Ascending aorta (tissue), 2 donors: ENCODE measurements around the gene GPR17. TPM values are rescaled to one million over a fixed set of nuclear protein-coding genes. Genes with fewer than 3 reads are reported as not detected.

ENCODE experiments used
- DNase-seq, 2 donors: peaks; one replicate each; pipeline ENCODE4 v3.0.0-alpha.2; 2019; ENCODE audit warnings: low spot score in 2 of 2
- H3K27ac ChIP-seq, 2 donors: fragments of 200-600 bp; sonication (generic); one replicate each; pipeline ENCODE4 v1.5.1; 2016 to 2017; ENCODE audit warnings: mild to moderate bottlenecking in 1 of 2
- H3K27me3 ChIP-seq: fragments of 200-600 bp; sonication (generic); one replicate; pipeline ENCODE4 v1.5.1; 2017
- H3K36me3 ChIP-seq, 2 donors: fragments of 200-600 bp; sonication (generic); one replicate each; pipeline ENCODE4 v1.5.1; 2016
- H3K4me1 ChIP-seq, 2 donors: fragments of 200-600 bp; sonication (generic); one replicate each; pipeline ENCODE4 v1.5.1; 2016 to 2017; ENCODE audit warnings: mild to moderate bottlenecking in 1 of 2
- H3K4me3 ChIP-seq, 2 donors: fragments of 200-600 bp; sonication (generic); one replicate each; pipeline ENCODE4 v1.5.1; 2016 to 2017; ENCODE audit warnings: mild to moderate bottlenecking in 1 of 2
- H3K9me3 ChIP-seq, 2 donors: fragments of 200-600 bp; sonication (generic); one replicate each; pipeline ENCODE4 v1.5.1; 2016
- CTCF ChIP-seq, 3 experiments: fragments of 200-600 bp in 2 of 3; fragments of 450-650 bp in 1 of 3; sonication (generic) in 2 of 3; IDR thresholded peaks; one replicate each; pipeline ENCODE4 v1.5.1; 2016 to 2019; ENCODE audit warnings: antibody characterized with exemption in 3 of 3, mild to moderate bottlenecking in 1 of 3, moderate library complexity in 1 of 3
- intact Hi-C: fragments of 100-400 bp; cut with DNase I; formaldehyde crosslinking; loops from one replicate; pipeline ENCODE4 v1.15.1; 2023
- total RNA-seq: library from RNA; depleted of rRNA; stranded (reverse); fragments of >200 nt; gene quantifications from one replicate; pipeline ENCODE4 v1.1.0, GENCODE V29; 2016

The GPR17 gene
- total RNA-seq, 1 donor from 2014 or later = not detected

DNA sequence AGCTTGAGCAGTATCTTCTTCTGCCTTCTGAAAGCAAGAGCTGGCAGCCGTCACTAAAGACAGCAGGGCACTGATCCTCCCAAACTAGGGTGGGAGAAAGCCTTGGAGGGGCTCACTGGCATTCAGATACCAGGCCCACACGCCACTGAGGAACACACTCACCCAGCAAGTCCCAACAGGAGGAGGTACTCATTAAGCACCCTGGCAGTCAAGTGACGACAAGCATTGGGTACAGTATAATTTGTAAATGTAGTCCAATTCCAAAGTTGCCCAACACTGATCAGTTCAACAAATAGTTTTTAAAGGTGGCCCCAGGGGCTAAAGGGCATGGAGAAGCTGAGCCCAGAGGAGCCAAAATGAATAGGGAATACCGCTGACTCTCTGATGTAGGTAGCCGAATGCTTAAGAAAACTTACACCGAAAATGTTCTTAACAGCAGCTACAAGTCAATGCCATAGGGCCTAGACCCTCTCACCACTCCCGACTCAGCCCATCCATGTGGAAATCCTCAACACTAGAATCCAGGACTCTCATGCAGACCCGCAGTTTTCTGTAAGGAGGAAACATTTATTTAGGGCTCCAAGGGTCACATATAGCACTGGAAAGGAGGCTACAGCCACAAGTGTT, 19.4 kb downstream of the GPR17 start:
- no peak for TF ChIP-seq CTCF (IDR thresholded peaks at IDR 0.05)
- Histone ChIP-seq H3K9me3 (no peaks in the 10 kb centered on the region), H3K4me1 (peaks cover 27 to 64% of the 10 kb centered on the region in 2 donors), H3K27ac (peak overlapping the region; percentile 58 to 73), H3K27me3 (no peaks in the 10 kb centered on the region), H3K4me3 (peak overlapping the region in 1 of 2 donors; percentile 60), H3K36me3 (no peaks in the 10 kb centered on the region)
- DNase-seq = no peak
- intact Hi-C loops = no loop called here

DNA sequence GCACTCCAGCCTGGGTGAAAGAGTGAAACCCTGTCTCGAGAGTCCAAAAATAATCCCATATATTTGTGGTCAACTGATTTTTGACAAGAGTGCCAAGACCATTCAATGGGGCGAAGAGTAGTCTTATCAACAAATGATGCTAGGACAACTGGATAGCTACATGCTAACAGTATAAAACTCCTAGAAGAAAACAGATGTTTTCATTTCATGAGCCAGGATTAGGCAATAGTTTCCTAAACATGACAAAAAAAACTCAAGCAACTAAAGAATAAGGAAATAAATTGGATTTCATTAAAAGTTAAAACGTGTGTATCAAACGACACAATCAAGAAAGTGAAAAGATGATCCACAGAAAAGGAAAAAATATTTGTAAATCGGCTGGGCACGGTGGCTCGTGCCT, 23.1 kb downstream of the GPR17 start:
- Histone ChIP-seq H3K36me3 (no peaks in the 10 kb centered on the region), H3K9me3 (no peaks in the 10 kb centered on the region), H3K27ac (peak overlapping the region; percentile 50 to 60), H3K27me3 (no peaks in the 10 kb centered on the region), H3K4me1 (peaks cover 3 to 46% of the 10 kb centered on the region in 2 donors), H3K4me3 (no peak overlapping the region)
- intact Hi-C loops = no loop called here
- DNase-seq = no peak
- no peak for TF ChIP-seq CTCF (IDR thresholded peaks at IDR 0.05)

DNA sequence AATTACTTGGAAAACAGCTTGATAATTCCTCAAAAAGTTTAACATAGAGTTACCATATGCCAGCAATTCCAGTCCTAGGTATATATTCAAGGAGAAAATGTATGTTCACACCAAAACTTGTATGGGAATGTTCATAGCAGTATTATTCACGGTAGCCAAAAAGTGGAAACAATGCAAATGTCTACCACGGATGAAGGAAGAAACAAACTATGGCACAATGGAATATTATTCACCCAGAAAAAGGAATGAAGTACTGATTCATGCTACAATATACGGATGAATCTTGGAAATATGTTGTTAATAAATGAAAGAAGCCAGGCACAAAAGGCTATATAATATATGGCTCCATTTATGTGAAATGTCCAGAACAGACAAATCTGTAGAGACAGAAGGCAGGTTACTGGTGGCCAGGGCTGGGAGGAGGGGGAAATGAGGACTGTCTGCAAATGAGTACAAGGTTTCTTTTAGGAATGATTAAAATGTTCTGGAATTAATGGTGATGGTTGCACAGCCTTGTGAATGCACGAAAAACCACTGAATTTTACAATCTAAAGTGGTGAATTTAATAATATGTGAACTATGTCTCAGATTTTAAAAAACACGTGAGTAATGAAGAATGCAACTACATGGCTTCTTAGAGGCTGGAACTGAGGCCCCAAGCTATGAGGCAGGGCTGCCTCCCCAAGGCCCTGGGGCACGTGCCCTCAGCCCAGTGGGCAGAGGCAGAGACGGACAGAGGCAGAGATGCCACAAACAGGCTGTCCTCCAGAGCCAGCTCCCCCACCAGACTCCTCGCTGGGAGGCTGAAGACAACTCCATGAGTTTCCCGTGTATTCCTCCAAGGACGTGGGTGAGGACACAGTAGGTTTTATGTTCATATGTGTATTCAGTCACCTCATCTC, 24.4 kb downstream of the GPR17 start:
- no peaks in the 10 kb centered on the region for H3K9me3 ChIP-seq
- H3K4me1 ChIP-seq = peaks cover 2 to 39% of the 10 kb centered on the region in 2 donors
- no peak for DNase-seq
- no peaks in the 10 kb centered on the region for H3K27me3 ChIP-seq
- no peaks in the 10 kb centered on the region for H3K36me3 ChIP-seq
- TF ChIP-seq CTCF (IDR thresholded peaks at IDR 0.05) = no peak
- no peak overlapping the region for H3K4me3 ChIP-seq
- peak overlapping the region; percentile 35 to 89 for H3K27ac ChIP-seq
- intact Hi-C loops = loop anchor here (5.0 to 10.0 kb wide), 2 partner anchors 33 to 286 kb away; partner anchors contain the start of gene MAP3K2

GRCh38 chr2:127670957-127671290, 25.0 kb downstream of the GPR17 start:
- peaks cover 0 to 33% of the 10 kb centered on the region in 2 donors for H3K4me1 ChIP-seq
- DNase-seq = peak in 1 of 2 donors; percentile 60
- no peak for TF ChIP-seq CTCF (IDR thresholded peaks at IDR 0.05)
- peak overlapping the region; percentile 35 to 89 for H3K27ac ChIP-seq
- H3K27me3 ChIP-seq = no peaks in the 10 kb centered on the region
- no peaks in the 10 kb centered on the region for H3K36me3 ChIP-seq
- intact Hi-C loops = loop anchor here (5.0 to 10.0 kb wide), 2 partner anchors 34 to 286 kb away; partner anchors contain the start of gene MAP3K2
- no peak overlapping the region for H3K4me3 ChIP-seq
- no peaks in the 10 kb centered on the region for H3K9me3 ChIP-seq

DNA sequence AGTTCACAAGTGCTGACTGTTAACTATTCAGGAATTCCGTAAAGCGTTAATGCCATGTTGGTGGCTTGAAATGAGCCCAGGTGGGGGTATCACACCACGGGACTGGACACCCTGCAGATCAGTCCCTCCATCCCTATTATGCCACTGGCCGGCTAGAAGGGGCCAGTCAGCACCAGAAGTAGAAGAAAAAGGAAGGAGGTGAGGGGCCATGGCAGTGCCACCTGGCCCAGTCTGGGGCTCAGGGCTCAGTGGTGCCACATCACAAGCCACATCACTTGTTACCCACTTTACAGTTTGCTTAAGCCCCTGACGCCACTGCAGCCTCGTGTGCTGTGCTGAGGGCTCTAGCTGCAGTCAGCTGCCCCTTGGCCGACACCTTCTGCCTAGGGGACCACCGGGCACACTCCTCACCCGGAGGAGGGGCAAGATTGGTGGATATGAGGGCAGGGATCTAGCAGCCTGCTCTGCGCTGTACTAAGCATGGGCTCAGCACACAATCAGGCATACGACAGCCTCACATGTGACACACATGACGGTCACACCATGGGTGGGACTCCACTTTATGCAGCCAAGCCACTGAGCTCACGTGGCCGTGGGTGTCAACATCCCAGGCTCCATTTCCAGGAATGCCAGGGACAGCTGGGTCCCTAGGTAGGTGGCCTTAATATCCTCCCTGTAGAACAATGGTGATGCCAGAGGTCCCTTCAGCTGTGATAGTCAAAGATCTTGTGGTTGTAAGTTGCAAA, 25.8 kb downstream of the GPR17 start:
- no peaks in the 10 kb centered on the region for H3K27me3 ChIP-seq
- peak overlapping the region; percentile 94 to 99 for H3K4me3 ChIP-seq
- H3K27ac ChIP-seq = peak overlapping the region; percentile 89 to 92
- no peaks in the 10 kb centered on the region for H3K9me3 ChIP-seq
- DNase-seq = peak in 1 of 2 donors; percentile 58
- no peaks in the 10 kb centered on the region for H3K36me3 ChIP-seq
- no peak for TF ChIP-seq CTCF (IDR thresholded peaks at IDR 0.05)
- H3K4me1 ChIP-seq = peaks cover 0 to 32% of the 10 kb centered on the region in 2 donors
- intact Hi-C loops = loop anchor here (5.0 to 10.0 kb wide), 2 partner anchors 34 to 287 kb away; partner anchors contain the start of gene MAP3K2
